Calu3 (cell line): ENCODE results near the gene CREM. TPM values are rescaled to one million over a fixed set of nuclear protein-coding genes. Genes with fewer than 3 reads are reported as not detected.

Source experiments
- BruUV-seq: library from RNA; stranded (reverse); fragments of 400-500 nt; replicated peaks from 2 replicates; lab custom pipeline; 2021; lab: Mats Ljungman, UMichigan
- CTCF ChIA-PET: fragments of 300-600 bp; sonication (Branson Sonifier 250); formaldehyde crosslinking; loops from one replicate; lab custom pipeline; 2022; ENCODE audit warnings: antibody characterized with exemption; lab: Charles Lee
- DNase-seq: peaks from one replicate; pipeline ENCODE4 v3.0.0; 2022
- H3K27ac Mint-ChIP-seq: one replicate; pipeline ENCODE4 v1.8.0; 2022; ENCODE audit warnings: mixed read lengths; ENCODE audit not compliant: unreplicated experiment
- H3K27me3 Mint-ChIP-seq: one replicate; pipeline ENCODE4 v1.8.0; 2022; ENCODE audit warnings: mixed read lengths; ENCODE audit not compliant: unreplicated experiment
- H3K36me3 Mint-ChIP-seq: one replicate; pipeline ENCODE4 v1.8.0; 2022; ENCODE audit warnings: mild to moderate bottlenecking, moderate library complexity, mixed read lengths; ENCODE audit not compliant: insufficient read depth, unreplicated experiment
- H3K4me1 Mint-ChIP-seq: one replicate; pipeline ENCODE4 v1.8.0; 2022; ENCODE audit warnings: mild to moderate bottlenecking, low read depth, mixed read lengths; ENCODE audit not compliant: unreplicated experiment
- H3K4me3 Mint-ChIP-seq: one replicate; pipeline ENCODE4 v1.8.0; 2022; ENCODE audit warnings: mild to moderate bottlenecking, low read depth, moderate library complexity, mixed read lengths; ENCODE audit not compliant: unreplicated experiment
- H3K9me3 Mint-ChIP-seq: one replicate; pipeline ENCODE4 v1.8.0; 2022; ENCODE audit warnings: low read depth, mixed read lengths; ENCODE audit not compliant: unreplicated experiment
- intact Hi-C: fragments of 100-400 bp; cut with micrococcal nuclease; formaldehyde crosslinking; loops from one replicate; pipeline ENCODE4 v1.10.0; 2022; ENCODE audit not compliant: unreplicated experiment
- total RNA-seq: library from RNA; stranded (reverse); gene quantifications from 2 replicates; pipeline ENCODE4 v1.2.3, GENCODE V29; 2022
- TF ChIP-seq, protein P1 (sequence below): fragments of 200-600 bp; IDR thresholded peaks from one replicate; pipeline ENCODE4 v1.8.0; 2022; ENCODE audit warnings: antibody characterized with exemption; ENCODE audit not compliant: unreplicated experiment

CREM gene
- total RNA-seq, 1 experiment from 2014 or later, result 20.3 TPM

DNA sequence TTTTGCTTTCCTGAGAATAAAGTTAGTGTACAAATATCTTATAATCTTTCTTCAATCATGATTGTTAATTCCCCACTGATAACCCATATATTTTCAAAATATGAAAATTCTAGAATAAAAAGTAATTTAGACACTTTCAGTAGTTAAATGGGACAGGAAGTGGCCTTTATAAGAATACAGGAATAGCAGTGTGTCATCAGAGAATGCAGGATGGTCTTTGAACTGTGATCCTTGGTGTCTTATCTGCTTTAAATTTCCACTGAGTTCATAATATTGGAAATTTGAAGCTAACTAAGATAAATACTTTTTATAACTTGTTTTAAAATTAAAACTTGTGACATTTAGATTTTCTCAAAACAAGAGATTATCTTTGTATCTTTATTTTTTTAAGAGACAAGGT is 75.4 kb downstream of the CREM start:
- BruUV-seq, result no TSS peak
- CTCF ChIA-PET, result no interaction called here
- Mint-ChIP-seq H3K9me3 (no peaks in the 10 kb centered on the region), H3K27me3 (no peaks in the 10 kb centered on the region), H3K27ac (no peak overlapping the region), H3K4me3 (no peak overlapping the region), H3K4me1 (no peaks in the 10 kb centered on the region), H3K36me3 (peaks cover 4% of the 10 kb centered on the region)
- TF ChIP-seq, protein P1, sequence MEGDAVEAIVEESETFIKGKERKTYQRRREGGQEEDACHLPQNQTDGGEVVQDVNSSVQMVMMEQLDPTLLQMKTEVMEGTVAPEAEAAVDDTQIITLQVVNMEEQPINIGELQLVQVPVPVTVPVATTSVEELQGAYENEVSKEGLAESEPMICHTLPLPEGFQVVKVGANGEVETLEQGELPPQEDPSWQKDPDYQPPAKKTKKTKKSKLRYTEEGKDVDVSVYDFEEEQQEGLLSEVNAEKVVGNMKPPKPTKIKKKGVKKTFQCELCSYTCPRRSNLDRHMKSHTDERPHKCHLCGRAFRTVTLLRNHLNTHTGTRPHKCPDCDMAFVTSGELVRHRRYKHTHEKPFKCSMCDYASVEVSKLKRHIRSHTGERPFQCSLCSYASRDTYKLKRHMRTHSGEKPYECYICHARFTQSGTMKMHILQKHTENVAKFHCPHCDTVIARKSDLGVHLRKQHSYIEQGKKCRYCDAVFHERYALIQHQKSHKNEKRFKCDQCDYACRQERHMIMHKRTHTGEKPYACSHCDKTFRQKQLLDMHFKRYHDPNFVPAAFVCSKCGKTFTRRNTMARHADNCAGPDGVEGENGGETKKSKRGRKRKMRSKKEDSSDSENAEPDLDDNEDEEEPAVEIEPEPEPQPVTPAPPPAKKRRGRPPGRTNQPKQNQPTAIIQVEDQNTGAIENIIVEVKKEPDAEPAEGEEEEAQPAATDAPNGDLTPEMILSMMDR, result no peak
- intact Hi-C loops, result no loop called here
- no peak for DNase-seq

DNA sequence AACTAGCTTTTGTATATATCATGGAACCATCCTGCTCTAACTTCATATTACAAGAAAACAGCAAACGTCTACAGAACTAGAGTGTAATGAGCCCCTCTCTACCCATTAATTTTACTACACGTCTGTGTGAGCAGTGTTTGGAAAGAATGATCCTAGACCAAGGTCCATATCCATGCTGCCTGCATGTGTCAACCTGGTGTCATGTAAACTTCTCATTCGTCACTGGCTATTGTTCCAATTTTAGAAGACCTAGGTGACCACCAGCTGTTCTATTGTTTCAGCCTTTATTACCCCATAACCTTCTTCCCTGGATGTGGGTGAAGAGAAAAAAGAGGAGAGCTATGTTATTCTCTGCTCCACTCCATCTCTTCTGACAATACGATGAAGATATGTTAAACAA is 77.1 kb downstream of the CREM start:
- H3K4me3 Mint-ChIP-seq, result no peak overlapping the region
- H3K36me3 Mint-ChIP-seq, result no peaks in the 10 kb centered on the region
- H3K9me3 Mint-ChIP-seq, result no peaks in the 10 kb centered on the region
- DNase-seq, result no peak
- intact Hi-C loops, result no loop called here
- CTCF ChIA-PET, result no interaction called here
- H3K27me3 Mint-ChIP-seq, result no peaks in the 10 kb centered on the region
- H3K27ac Mint-ChIP-seq, result no peak overlapping the region
- BruUV-seq, result no TSS peak
- H3K4me1 Mint-ChIP-seq, result no peaks in the 10 kb centered on the region
- TF ChIP-seq, protein P1, result no peak

DNA sequence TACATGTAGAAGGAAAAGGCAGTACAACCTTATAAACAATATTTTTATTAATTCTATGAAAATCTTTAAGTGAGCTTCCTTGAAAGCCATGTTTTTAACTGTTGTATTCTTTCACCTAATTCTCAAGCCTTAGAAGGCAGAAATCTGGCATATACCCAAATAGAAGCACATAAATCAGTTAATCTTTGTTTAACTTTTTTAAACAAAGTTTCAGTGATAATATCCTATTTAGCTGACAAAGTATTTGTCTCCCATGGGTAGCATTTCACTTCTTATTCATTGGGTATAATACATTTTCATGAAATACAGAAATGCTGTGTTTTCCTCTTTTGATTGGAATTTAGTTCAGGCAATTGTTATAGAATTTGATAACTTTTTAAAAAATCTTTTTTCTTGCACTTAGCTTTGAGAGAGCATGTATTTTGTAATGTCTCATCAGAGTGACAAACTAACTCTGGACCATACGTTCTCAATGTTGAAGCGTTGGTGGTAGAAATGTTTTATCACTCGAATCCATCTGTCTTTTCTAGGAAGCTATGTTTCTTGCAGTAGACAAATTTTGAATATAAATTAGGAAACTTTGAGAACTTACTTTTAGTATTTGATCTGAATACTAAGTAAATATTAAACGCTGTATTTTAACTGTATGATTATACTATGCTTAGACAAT is 78.1 kb downstream of the CREM start:
- Mint-ChIP-seq H3K27ac (no peak overlapping the region), H3K9me3 (no peaks in the 10 kb centered on the region), H3K36me3 (no peaks in the 10 kb centered on the region), H3K27me3 (no peaks in the 10 kb centered on the region), H3K4me3 (no peak overlapping the region), H3K4me1 (no peaks in the 10 kb centered on the region)
- DNase-seq, result no peak
- no TSS peak for BruUV-seq
- CTCF ChIA-PET, result interaction anchor here (0.7 to 2.1 kb wide), 2 partner anchors 9 to 160 kb away, joined by 6 to 8 read pairs; no protein-coding TSS in a partner anchor
- intact Hi-C loops, result no loop called here
- TF ChIP-seq, protein P1, result no peak

DNA sequence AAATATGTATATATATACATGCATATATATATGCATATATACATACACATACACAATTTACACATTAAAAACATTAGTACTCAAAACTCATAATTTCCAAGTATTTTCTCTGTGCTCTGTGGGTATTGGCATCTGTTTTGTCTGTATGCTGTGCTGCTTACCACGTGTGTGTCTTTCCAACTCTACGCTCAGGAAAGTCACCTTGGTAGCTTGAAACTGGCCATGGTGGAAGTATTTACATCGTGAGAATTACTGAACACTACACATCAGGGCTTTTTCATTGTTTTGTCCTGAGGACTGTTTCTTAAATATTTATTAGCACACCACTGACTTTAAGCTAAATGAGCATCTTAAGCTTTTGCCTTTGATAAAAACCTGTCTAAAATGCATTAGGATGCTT is 79.6 kb downstream of the CREM start:
- H3K27ac Mint-ChIP-seq, result no peak overlapping the region
- H3K4me1 Mint-ChIP-seq, result no peaks in the 10 kb centered on the region
- CTCF ChIA-PET, result interaction anchor here (2.1 kb wide), 1 partner anchor 10 kb away, joined by 8 read pairs; no protein-coding TSS in a partner anchor
- H3K36me3 Mint-ChIP-seq, result no peaks in the 10 kb centered on the region
- no peaks in the 10 kb centered on the region for H3K9me3 Mint-ChIP-seq
- DNase-seq, result no peak
- BruUV-seq, result no TSS peak
- H3K27me3 Mint-ChIP-seq, result no peaks in the 10 kb centered on the region
- H3K4me3 Mint-ChIP-seq, result no peak overlapping the region
- TF ChIP-seq, protein P1, result no peak
- intact Hi-C loops, result no loop called here
